Cardiac septum (tissue), 1 donor: ENCODE measurements around the gene TMPRSS9. TPM values are rescaled to one million over a fixed set of nuclear protein-coding genes. Genes with fewer than 3 reads are reported as not detected.
A peak's percentile ranks its signal among the peaks of the same experiment; 100 is the strongest.

ENCODE experiments used
- DNase-seq: peaks from one replicate; pipeline ENCODE4 v3.0.0-alpha.2; 2020; ENCODE audit warnings: low spot score
- intact Hi-C: fragments of 100-400 bp; cut with DNase I; formaldehyde crosslinking; loops from one replicate; pipeline ENCODE4 v1.14.0; 2022
- total RNA-seq: library from RNA; stranded (reverse); fragmentation: NEBNext Ultra II Directional; extraction: Animal tissue kit (Norgen Biotek cat#: 25700); gene quantifications from one replicate; pipeline ENCODE4 v1.2.1, GENCODE V29; 2021
- donor health status: DM: no; HTN: no; CAD: no.

TMPRSS9 gene
- total RNA-seq, 1 donor from 2014 or later = not detected

DNA sequence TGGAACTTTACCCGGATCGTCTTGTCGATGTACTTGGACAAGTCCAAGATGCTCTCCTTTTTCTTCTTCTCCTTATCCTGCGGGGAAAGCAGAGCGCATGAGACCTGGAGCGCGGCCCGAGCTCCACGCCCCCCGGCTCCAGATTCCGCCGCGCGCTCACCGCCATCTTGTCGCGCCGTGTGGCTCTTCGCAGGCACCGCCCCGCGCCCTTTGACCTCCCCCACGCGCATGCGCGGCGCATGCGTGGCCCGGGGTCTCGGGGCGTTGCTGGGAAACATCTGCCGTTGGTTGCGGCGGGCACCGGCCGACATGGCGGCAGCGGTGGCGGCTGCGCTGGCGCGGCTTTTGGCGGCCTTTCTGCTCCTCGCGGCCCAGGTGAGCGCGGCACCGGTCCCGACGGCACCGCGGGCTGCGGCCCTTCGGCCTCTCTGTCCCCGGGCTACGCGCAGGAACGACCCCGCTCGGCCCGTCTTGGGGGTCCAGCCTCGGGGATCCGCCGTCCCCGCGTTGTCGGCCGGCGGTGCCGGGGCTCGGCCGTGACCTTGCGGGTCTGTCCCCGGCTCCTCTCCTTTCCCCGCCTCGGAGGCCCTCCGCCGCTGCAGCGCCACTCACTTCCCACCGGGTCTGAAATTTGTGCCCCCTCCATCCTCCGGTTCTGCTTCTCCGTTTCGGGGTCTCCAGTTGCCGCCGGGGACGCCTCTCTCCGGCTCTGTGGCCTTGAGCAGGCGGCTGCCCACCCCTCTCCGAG is 31.5 kb upstream of the TMPRSS9 start, which contains the start of the genes LSM7 and SPPL2B:
LSM7 (minus strand) TSS at position 186 of the 748 bp plus-strand sequence; CDS start at position 166, 20 bp downstream.
SPPL2B (plus strand) TSS at position 284 of the 748 bp plus-strand sequence; CDS start at position 310, 26 bp downstream.
- peak; percentile 95 for DNase-seq
- intact Hi-C loops = loop anchor here (5.0 kb wide), 1 partner anchor 166 kb away; the partner anchor contains the start of gene DOT1L

GRCh38 chr19:2329149-2329478 is 31.0 kb upstream of the TMPRSS9 start:
- no peak for DNase-seq
- intact Hi-C loops = loop anchor here (5.0 kb wide), 1 partner anchor 167 kb away; the partner anchor contains the start of gene DOT1L

- intact Hi-C loops = loop anchor here (5.0 kb wide), 1 partner anchor 167 kb away; the partner anchor contains the start of gene DOT1L
- no peak for DNase-seq
These were observed 30.6 kb upstream of the TMPRSS9 start for GRCh38 chr19:2329501-2329916.

DNA sequence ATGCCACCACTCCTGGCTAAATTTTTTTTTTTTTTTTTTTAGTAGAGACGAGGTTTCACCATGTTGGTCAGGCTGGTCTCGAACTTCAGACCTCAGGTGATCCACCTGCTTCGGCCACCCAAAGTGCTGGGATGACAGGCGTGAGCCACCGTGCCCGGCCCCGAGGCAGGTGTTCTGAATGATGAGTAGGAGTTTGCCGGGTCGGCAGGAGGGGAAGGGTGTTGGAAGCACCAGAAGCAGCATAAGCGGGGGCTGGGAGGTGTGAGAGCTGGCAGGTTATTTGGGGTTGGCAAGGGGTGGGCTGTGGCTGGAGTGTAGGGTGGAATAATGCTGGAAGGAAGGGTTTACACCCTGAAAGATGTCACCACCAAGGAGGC is 29.8 kb upstream of the TMPRSS9 start:
- intact Hi-C loops = no loop called here
- no peak for DNase-seq

- DNase-seq = no peak
- intact Hi-C loops = no loop called here
These were observed 29.3 kb upstream of the TMPRSS9 start for GRCh38 chr19:2330632-2331284.

DNA sequence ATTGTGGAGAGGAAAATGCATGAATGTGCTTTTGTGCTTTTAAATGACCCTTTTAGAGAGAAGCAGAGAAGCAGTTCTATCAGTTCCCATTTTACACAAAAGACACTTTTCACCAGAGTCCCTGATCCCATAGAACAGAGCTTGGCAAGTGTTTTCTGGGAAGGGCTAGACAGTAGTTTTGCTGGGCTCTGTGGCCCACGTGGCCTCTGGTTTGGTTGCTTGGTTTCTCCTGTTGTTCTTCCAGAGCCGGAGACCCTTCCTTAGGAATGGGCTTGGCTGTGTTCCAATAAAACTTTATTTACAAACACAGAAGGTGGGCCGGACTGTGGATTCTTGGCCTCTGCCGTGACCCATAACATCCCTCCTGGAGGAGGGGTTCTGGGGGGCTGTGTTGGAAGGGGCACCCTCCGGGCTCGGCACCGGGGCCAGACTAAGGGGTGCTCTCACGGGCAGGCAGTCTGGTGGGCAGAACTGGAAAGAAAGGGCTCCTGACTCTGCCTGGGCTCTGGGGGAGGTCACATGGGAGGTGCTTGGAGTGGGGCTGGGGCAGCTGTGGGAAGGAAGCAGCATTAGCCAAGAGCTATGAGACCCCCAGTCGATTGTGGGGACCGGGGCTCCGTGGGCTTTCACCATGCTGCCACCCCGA is 28.3 kb upstream of the TMPRSS9 start:
- intact Hi-C loops = no loop called here
- DNase-seq = no peak

DNA sequence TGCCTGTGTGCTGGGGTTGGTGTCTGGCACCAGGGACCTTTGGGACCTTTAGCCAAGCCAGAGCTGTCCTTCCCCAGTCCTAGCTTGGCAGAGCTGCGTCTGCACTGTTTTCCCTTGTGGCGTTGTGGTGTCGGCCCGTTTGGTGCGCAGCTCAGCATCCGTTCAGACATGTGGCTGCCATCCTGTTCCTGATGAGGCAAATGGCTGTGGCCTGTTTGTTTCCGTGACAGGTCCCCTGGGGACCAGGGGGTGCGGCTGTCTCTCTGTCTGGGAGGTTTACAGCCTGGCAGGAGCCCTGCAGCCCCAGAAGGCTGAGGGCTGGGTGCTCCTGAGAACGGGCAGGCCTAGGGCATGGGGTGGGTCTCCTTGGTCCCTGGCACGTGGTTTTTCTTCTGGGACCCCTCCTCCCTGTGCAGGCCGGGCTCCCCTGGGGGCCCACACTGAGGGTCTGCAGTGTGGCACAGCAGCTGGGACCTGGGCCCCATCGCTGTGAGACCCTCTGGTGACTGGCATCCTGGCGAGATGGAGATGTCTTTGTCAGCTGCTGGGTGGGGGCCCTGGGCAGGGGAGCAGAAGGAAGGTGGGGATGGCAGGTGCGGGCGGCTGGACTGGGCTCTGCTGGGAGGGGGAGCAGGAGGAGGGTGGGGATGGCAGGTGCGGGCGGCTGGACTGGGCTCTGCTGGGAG is 27.6 kb upstream of the TMPRSS9 start:
- DNase-seq = no peak
- intact Hi-C loops = no loop called here

- DNase-seq = no peak
- intact Hi-C loops = no loop called here
These were observed 26.8 kb upstream of the TMPRSS9 start for GRCh38 chr19:2333027-2333806.

DNA sequence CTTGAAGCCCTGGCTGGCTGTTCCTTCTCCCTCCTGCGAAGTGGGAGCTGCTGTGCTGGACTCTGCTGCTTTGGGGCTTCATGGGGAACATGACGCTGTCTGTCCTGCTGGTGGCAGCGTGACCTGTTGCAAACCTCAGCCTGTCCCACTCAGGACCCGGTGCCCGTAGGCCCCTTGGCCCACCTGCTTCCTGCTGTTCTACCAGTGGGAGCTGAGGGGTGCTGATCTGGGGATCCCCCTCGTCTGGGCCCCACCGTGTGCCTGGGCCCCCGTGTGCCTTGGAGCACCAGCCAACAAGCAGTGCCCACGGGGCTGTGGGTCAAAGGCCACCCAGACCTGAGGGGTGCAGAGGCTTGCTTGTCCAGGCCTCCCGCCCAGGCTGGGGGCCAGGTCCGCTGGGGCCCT is 26.3 kb upstream of the TMPRSS9 start:
- no peak for DNase-seq
- intact Hi-C loops = no loop called here

DNA sequence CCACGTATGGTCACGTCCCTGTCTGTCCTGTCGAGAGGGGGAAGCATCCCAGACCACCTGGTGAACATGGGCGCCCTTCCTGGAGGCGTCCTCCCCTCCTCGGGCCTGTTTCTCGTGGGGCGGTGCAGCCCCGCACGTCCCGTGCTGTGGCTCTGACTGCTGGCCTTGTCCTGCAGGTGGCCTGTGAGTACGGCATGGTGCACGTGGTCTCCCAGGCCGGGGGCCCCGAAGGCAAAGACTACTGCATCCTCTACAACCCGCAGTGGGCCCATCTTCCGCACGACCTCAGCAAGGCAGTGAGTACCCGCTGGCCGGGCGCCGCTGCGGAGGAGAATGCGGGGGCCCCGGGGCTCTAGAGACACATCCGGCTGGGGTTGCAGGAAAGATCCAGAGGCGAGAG is 25.6 kb upstream of the TMPRSS9 start:
- intact Hi-C loops = no loop called here
- DNase-seq = no peak

- intact Hi-C loops = no loop called here
- no peak for DNase-seq
These were observed 24.8 kb upstream of the TMPRSS9 start for GRCh38 chr19:2334986-2335846.

- no peak for DNase-seq
- intact Hi-C loops = no loop called here
These were observed 24.2 kb upstream of the TMPRSS9 start for GRCh38 chr19:2335848-2336247.

DNA sequence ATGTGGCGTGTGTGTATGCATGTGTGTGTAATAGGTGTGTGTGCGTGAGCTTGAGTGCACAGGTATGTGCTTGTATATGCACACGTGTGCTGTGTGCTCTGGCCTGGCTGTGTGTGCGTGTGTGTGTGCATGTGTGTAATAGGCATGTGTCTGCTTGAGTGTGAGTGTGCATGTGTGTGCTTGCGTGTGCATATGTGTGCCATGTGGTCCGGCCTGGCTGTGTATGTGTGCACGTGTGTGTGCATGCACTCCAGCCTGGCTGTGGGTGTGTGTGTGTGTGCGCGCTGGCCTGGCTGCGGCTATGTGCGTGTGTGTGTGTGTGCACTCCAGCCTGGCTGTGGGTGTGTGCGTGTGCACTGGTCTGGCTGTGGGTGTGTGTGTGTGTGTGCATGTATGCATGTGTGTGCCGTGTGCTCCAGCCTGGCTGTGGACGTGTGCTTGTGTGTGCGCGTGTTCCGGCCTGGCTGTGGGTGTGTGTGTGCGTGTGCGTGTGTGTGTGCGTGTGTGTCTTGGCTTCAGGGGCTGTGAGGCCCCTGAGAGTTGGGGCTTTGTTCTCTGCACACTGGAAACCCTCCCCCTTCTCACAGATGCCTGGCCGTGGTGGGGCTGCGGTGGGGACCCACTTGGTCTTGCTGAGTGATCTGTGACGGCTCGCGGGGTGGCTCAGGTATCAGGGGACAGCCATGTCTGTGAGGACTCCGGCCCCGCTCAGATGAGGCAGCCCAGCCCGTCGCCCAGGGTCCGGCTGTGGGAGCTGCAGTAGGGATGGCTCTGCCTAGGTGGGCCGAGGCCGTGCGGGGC is 23.3 kb upstream of the TMPRSS9 start:
- no peak for DNase-seq
- intact Hi-C loops = no loop called here

- DNase-seq = no peak
- intact Hi-C loops = no loop called here
These were observed 22.7 kb upstream of the TMPRSS9 start for GRCh38 chr19:2337329-2337707.

DNA sequence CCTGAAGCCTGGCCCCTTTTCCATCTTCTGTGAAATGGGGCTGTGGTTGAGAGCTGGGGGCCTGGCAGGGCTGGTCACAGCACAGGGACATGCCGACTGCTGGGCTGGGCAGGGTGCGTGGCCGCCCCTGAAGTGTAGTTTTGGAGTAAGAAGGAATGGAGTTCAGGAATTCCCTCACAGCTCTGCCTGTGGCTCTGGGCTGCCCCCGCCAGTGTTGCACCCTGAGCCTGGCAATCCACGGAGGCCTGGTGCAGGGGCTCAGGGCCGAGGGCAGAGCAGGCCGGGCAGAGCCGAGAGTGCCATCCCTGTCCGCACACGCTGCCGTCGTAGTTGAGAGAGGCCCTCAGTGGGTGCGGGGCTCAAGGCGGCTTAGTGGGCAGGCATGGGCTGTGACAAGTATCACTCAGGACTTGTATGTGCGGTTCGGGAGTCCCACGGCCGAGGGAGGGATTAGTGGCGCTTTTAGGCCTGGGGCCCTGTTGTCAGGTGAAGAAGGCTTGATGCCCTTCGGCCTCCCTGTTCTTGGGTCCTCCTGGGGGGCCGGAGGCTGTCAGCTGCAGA is 21.9 kb upstream of the TMPRSS9 start:
- no peak for DNase-seq
- intact Hi-C loops = no loop called here

GRCh38 chr19:2338751-2339643 is 21.1 kb upstream of the TMPRSS9 start:
- intact Hi-C loops = no loop called here
- DNase-seq = no peak
